HG03354 (cell line): ENCODE measurements around the gene ATP10D.

Experiments
- ATAC-seq: cut with Tn5 transposase; IDR thresholded peaks from one replicate; pipeline ENCODE4 v1.9.1; 2021; ENCODE audit warnings: mild to moderate bottlenecking; ENCODE audit not compliant: unreplicated experiment, poor library complexity, severe bottlenecking

ATP10D gene

GRCh38 chr4:47485047-47485692 lies at the start of gene ATP10D:
ATP10D (plus strand) TSS chr4:47485275; CDS start chr4:47512541, 27,266 bp downstream.
- peak; percentile 92 for ATAC-seq

GRCh38 chr4:47442980-47443379 lies 42.1 kb upstream of the ATP10D start:
- peak; percentile 76 for ATAC-seq

GRCh38 chr4:47444031-47444430 lies 41.0 kb upstream of the ATP10D start:
- no peak for ATAC-seq

GRCh38 chr4:47451657-47452056 lies 33.4 kb upstream of the ATP10D start:
- no peak for ATAC-seq

- peak; percentile 22 for ATAC-seq
Observed at GRCh38 chr4:47462799-47463234, 22.3 kb upstream of the ATP10D start.

GRCh38 chr4:47463235-47463956 lies 21.7 kb upstream of the ATP10D start, which contains the start of gene COMMD8:
COMMD8 (minus strand) TSS chr4:47463702; CDS start chr4:47463651, 51 bp downstream.
- ATAC-seq = peak; percentile 88

- peak; percentile 45 for ATAC-seq
Observed at GRCh38 chr4:47465004-47465403, 20.1 kb upstream of the ATP10D start.

- ATAC-seq = no peak
Observed at GRCh38 chr4:47466056-47466785, 18.9 kb upstream of the ATP10D start.

- ATAC-seq = no peak
Observed at GRCh38 chr4:47468706-47469365, 16.2 kb upstream of the ATP10D start.

- no peak for ATAC-seq
Observed at GRCh38 chr4:47469951-47470350, 15.1 kb upstream of the ATP10D start.

- ATAC-seq = no peak
Observed at GRCh38 chr4:47471064-47471463, 14.0 kb upstream of the ATP10D start.

- ATAC-seq = no peak
Observed at GRCh38 chr4:47471591-47471990, 13.5 kb upstream of the ATP10D start.

GRCh38 chr4:47473141-47473750 lies 11.8 kb upstream of the ATP10D start:
- ATAC-seq = no peak

GRCh38 chr4:47474799-47475198 lies 10.3 kb upstream of the ATP10D start:
- ATAC-seq = no peak

GRCh38 chr4:47475411-47475810 lies 9.7 kb upstream of the ATP10D start:
- no peak for ATAC-seq

GRCh38 chr4:47478804-47479203 lies 6.3 kb upstream of the ATP10D start:
- no peak for ATAC-seq

- ATAC-seq = no peak
Observed at GRCh38 chr4:47482326-47482725, 2.7 kb upstream of the ATP10D start.

- peak; percentile 0 for ATAC-seq
Observed at GRCh38 chr4:47483745-47484144, 1.3 kb upstream of the ATP10D start.

GRCh38 chr4:47484168-47484567 lies 907 bp upstream of the ATP10D start:
- ATAC-seq = peak; percentile 37

- ATAC-seq = no peak
Observed at GRCh38 chr4:47485768-47486167, 693 bp downstream of the ATP10D start.
